Hepatocyte (in vitro differentiated cells): ENCODE data around the gene PDLIM5. TPM values are rescaled to one million over a fixed set of nuclear protein-coding genes. Genes with fewer than 3 reads are reported as not detected.

Source experiments
- DNase-seq: peaks from one replicate; pipeline ENCODE4 v3.0.0-alpha.2; 2016; ENCODE audit warnings: low spot score
- H2AFZ ChIP-seq: fragments of 200-600 bp; sonication (generic); 2 replicates; pipeline ENCODE4 v1.6.0; 2016; ENCODE audit warnings: antibody characterized with exemption, mild to moderate bottlenecking
- H3K27ac ChIP-seq: fragments of 200-600 bp; sonication (generic); 2 replicates; pipeline ENCODE4 v1.5.1; 2016; ENCODE audit warnings: mild to moderate bottlenecking
- H3K27me3 ChIP-seq: fragments of 200-600 bp; sonication (generic); 2 replicates; pipeline ENCODE4 v1.6.1; 2016
- H3K36me3 ChIP-seq: fragments of 200-600 bp; sonication (generic); replicated peaks from 2 replicates; pipeline ENCODE4 v1.5.1; 2016; ENCODE audit warnings: low read depth; ENCODE audit not compliant: insufficient read depth
- H3K4me1 ChIP-seq: fragments of 200-600 bp; sonication (generic); 2 replicates; pipeline ENCODE4 v1.5.1; 2016; ENCODE audit warnings: mild to moderate bottlenecking, moderate library complexity; ENCODE audit not compliant: insufficient read depth
- H3K4me2 ChIP-seq: fragments of 200-600 bp; sonication (generic); 2 replicates; pipeline ENCODE4 v1.6.0; 2016
- H3K4me3 ChIP-seq: fragments of 200-600 bp; sonication (generic); 2 replicates; pipeline ENCODE4 v1.5.1; 2016; ENCODE audit warnings: mild to moderate bottlenecking
- H3K79me2 ChIP-seq: fragments of 200-600 bp; sonication (generic); 2 replicates; pipeline ENCODE4 v1.6.0; 2017; ENCODE audit warnings: mild to moderate bottlenecking
- H3K9me2 ChIP-seq: fragments of 200-600 bp; sonication (generic); replicated peaks from 2 replicates; pipeline ENCODE4 v1.6.0; 2017; ENCODE audit warnings: mild to moderate bottlenecking; ENCODE audit not compliant: insufficient read depth
- H3K9me3 ChIP-seq: fragments of 200-600 bp; sonication (generic); 2 replicates; pipeline ENCODE4 v1.5.1; 2016; ENCODE audit warnings: low read depth, mild to moderate bottlenecking
- H4K20me1 ChIP-seq: fragments of 200-600 bp; sonication (generic); 2 replicates; pipeline ENCODE4 v1.6.0; 2016; ENCODE audit warnings: mild to moderate bottlenecking; ENCODE audit not compliant: insufficient read depth, poor library complexity, severe bottlenecking
- CTCF ChIP-seq: fragments of 200-600 bp; sonication (generic); IDR thresholded peaks from 2 replicates; pipeline ENCODE4 v1.5.1; 2016; ENCODE audit warnings: antibody characterized with exemption, mild to moderate bottlenecking; ENCODE audit not compliant: poor library complexity
- EZH2 ChIP-seq: fragments of 200-600 bp; sonication (generic); IDR thresholded peaks from 2 replicates; pipeline ENCODE4 v1.6.1; 2016; ENCODE audit warnings: antibody characterized with exemption, mild to moderate bottlenecking, borderline replicate concordance
- EZH2phosphoT487 ChIP-seq: fragments of 200-600 bp; sonication (generic); IDR thresholded peaks from one replicate; pipeline ENCODE4 v1.6.1; 2018; ENCODE audit warnings: antibody characterized with exemption, mild to moderate bottlenecking, low read depth, moderate library complexity; ENCODE audit not compliant: unreplicated experiment, severe bottlenecking
- WGBS: methylation state at CpG from one replicate; pipeline ENCODE4 v1.1.6; 2016; ENCODE audit warnings: low lambda C conversion rate; ENCODE audit errors: missing lambda C conversion rate; 5-methylcytosine and 5-hydroxymethylcytosine counted together
- polyA plus RNA-seq: library from polyadenylated mRNA; unstranded; fragments of >200 nt; fragmentation: Nextera tagmentation; extraction: Ambion mirVana; gene quantifications from 2 replicates; pipeline ENCODE4 v1.2.1, GENCODE V29; 2016
- total RNA-seq: library from RNA; depleted of rRNA; stranded (reverse); fragments of >200 nt; gene quantifications from 2 replicates; pipeline ENCODE4 v1.2.3, GENCODE V29; 2014

Gene PDLIM5
- total and polyA plus RNA-seq, 2 experiments from 2014 or later: 97.1 to 121 TPM

DNA sequence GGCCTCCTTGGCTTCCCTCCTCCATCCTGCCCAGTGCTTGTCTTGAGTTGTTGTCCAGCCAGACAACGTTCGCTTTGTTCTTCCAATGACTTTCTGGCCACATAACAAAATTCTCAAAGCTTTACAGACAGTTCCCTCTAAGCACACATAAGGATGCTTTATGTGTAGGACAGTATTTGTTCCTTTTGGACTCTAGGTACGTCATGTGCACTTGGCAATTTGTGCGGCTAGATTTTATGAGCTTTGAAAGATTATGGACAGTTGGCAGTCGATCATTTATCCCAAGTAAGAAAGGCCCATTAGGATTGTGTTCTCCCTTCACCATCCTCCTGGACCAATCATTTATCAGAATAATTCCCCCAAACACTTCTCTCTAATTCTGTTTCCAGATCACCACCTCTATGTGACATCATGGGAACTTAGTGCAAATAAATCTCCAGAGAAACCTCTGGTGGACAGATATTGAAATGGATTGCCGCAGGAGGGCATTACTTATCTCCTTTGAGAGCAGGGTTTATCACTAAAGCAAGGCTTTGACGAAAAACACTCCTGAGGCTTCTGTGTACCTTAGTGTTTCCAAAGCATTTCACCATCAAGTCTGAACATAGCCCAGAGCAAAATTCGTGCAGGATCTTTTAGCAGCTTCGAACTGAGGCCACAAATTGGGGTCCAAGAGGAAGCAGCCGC lies 228.6 kb downstream of the PDLIM5 start:
- Histone ChIP-seq H3K4me1 (no peaks in the 10 kb centered on the region), H3K9me3 (no peaks in the 10 kb centered on the region), H3K27me3 (no peaks in the 10 kb centered on the region), H3K36me3 (no peaks in the 10 kb centered on the region), H2AFZ (no peak overlapping the region), H3K4me3 (no peak overlapping the region), H3K4me2 (no peak overlapping the region), H3K27ac (no peak overlapping the region), H3K9me2 (no peaks in the 10 kb centered on the region), H4K20me1 (no peaks in the 10 kb centered on the region), H3K79me2 (no peaks in the 10 kb centered on the region)
- 49% methylated on average over 10 of the region's 10 CpGs for WGBS
- DNase-seq: no peak
- TF ChIP-seq CTCF: no peak
- no peak for TF ChIP-seq EZH2phosphoT487
- no peak for TF ChIP-seq EZH2

DNA sequence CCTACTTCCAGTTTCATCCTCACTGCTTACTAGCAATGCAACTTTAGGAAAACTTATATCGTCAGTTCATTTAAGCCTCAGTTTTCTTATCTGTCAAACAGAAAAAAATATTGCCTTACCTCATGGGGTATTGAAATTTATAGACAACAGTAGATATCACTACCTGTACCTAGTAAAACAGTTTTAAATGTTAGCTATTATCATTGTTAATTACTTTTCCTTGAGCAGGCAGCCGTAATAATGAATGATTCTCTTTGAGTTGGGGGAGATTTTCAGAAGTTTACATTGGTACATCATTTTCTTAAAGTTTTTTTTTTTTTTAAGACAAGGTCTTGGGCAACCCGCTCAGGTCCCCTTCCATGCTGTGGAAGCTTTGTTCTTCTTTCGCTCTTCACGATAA lies 234.3 kb downstream of the PDLIM5 start:
- Histone ChIP-seq H3K27me3 (no peaks in the 10 kb centered on the region), H2AFZ (no peak overlapping the region), H3K4me2 (no peak overlapping the region), H4K20me1 (no peaks in the 10 kb centered on the region), H3K9me2 (no peaks in the 10 kb centered on the region), H3K4me1 (no peaks in the 10 kb centered on the region), H3K36me3 (no peaks in the 10 kb centered on the region), H3K27ac (no peak overlapping the region), H3K4me3 (no peak overlapping the region), H3K9me3 (no peaks in the 10 kb centered on the region), H3K79me2 (no peaks in the 10 kb centered on the region)
- DNase-seq: no peak
- 95% methylated on average over 5 of the region's 5 CpGs for WGBS
- TF ChIP-seq EZH2: no peak
- no peak for TF ChIP-seq CTCF
- TF ChIP-seq EZH2phosphoT487: no peak

- no peak overlapping the region for H2AFZ ChIP-seq
- H3K4me1 ChIP-seq: no peaks in the 10 kb centered on the region
- no peak for DNase-seq
- no peaks in the 10 kb centered on the region for H4K20me1 ChIP-seq
- 80% methylated on average over 4 of the region's 4 CpGs for WGBS
- no peak overlapping the region for H3K27ac ChIP-seq
- H3K27me3 ChIP-seq: no peaks in the 10 kb centered on the region
- H3K4me2 ChIP-seq: no peak overlapping the region
- H3K36me3 ChIP-seq: no peaks in the 10 kb centered on the region
- H3K4me3 ChIP-seq: no peak overlapping the region
- no peaks in the 10 kb centered on the region for H3K9me2 ChIP-seq
- H3K79me2 ChIP-seq: no peaks in the 10 kb centered on the region
- TF ChIP-seq CTCF (no peak), EZH2 (no peak), EZH2phosphoT487 (no peak)
- no peaks in the 10 kb centered on the region for H3K9me3 ChIP-seq
Observed at GRCh38 chr4:94689155-94689860, 237.6 kb downstream of the PDLIM5 start.
